ENCODE results near the gene GBP2.
"Not testable (repeated sequence)": the region's sequence is repeated elsewhere in the genome, so short reads cannot be mapped to it uniquely, and the experiment has no call there.

Gene GBP2

GRCh38 chr1:89080068-89080467, 45.8 kb downstream of the GBP2 start:
- not testable (repeated sequence) for H3K9ac ChIP-seq (ENCODE audit: low read length); H3K27ac ChIP-seq (ENCODE audit: low read depth, low read length); H3K4me3 ChIP-seq (ENCODE audit: low read length); H3K36me3 ChIP-seq (ENCODE audit: control insufficient read depth, insufficient read depth, low read length); H3K27me3 ChIP-seq (ENCODE audit: control insufficient read depth, insufficient read depth, low read length); H3K4me1 ChIP-seq (ENCODE audit: control insufficient read depth, insufficient read depth, low read length)

DNA sequence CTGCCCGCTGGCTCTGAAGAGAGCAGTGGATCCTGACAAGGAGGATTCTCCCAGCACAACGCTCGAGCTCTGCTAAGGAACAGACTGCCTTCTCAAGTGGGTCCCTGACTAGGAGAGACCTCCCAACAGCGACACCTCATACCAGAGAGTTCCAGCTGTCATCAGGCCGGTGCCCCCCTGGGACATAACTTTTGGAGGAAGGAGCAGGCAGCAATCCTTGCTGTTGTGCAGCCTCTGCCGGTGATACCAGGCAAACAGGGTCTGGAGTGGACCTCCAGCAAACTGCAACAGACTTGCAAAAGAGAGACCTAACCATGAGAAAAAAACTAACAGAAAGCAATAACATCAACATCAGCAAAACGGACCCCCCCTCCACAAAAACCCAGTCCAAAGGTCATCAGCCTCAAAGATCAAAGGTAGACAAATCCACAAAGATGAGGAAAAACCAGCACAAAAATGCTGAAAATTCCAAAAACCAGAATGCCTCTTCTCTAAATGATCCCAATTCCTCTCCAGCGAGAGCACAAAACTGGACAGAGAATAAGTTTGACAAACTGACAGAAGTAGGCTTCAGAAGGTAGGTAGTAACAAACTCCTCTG, 53.3 kb downstream of the GBP2 start:
- not testable (repeated sequence) for H3K9ac ChIP-seq (ENCODE audit: low read length); H3K4me1 ChIP-seq (ENCODE audit: control insufficient read depth, insufficient read depth, low read length); H3K36me3 ChIP-seq (ENCODE audit: control insufficient read depth, insufficient read depth, low read length); H3K4me3 ChIP-seq (ENCODE audit: low read length); H3K27me3 ChIP-seq (ENCODE audit: control insufficient read depth, insufficient read depth, low read length); H3K27ac ChIP-seq (ENCODE audit: low read depth, low read length)

GRCh38 chr1:89070509-89070908, 55.4 kb downstream of the GBP2 start:
- H3K4me3 ChIP-seq (ENCODE audit: low read length): peak overlapping the region; percentile 34
- H3K4me1 ChIP-seq (ENCODE audit: control insufficient read depth, insufficient read depth, low read length): no peaks in the 10 kb centered on the region
- no peaks in the 10 kb centered on the region for H3K36me3 ChIP-seq (ENCODE audit: control insufficient read depth, insufficient read depth, low read length)
- H3K27me3 ChIP-seq (ENCODE audit: control insufficient read depth, insufficient read depth, low read length): no peaks in the 10 kb centered on the region
- H3K9ac ChIP-seq (ENCODE audit: low read length): no peak overlapping the region
- H3K27ac ChIP-seq (ENCODE audit: low read depth, low read length): no peak overlapping the region

DNA sequence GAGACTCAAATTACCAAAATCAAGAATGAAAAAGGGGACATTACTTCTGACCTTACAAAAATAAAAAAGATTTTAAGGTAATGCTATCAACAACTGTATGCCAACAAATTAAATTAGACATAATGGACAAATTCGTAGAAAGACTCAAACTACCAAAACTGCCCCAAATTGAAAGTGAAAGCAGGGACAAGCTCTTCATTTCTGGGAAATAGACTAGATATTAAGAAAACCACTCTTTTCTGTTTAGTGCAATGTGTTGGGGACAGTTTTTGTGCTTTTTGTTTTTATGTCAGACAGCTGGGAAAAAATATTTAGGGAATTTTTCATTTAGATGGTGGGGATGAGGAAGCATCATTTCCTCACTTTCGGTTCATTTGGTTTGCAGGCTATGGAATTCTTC, 56.0 kb downstream of the GBP2 start:
- H3K36me3 ChIP-seq (ENCODE audit: control insufficient read depth, insufficient read depth, low read length): no peaks in the 10 kb centered on the region
- H3K4me1 ChIP-seq (ENCODE audit: control insufficient read depth, insufficient read depth, low read length): no peaks in the 10 kb centered on the region
- no peak overlapping the region for H3K27ac ChIP-seq (ENCODE audit: low read depth, low read length)
- no peaks in the 10 kb centered on the region for H3K27me3 ChIP-seq (ENCODE audit: control insufficient read depth, insufficient read depth, low read length)
- peak overlapping the region; percentile 34 for H3K4me3 ChIP-seq (ENCODE audit: low read length)
- no peak overlapping the region for H3K9ac ChIP-seq (ENCODE audit: low read length)

- no peak overlapping the region for H3K27ac ChIP-seq (ENCODE audit: low read depth, low read length)
Measured at GRCh38 chr1:89068291-89068690, 57.6 kb downstream of the GBP2 start.

DNA sequence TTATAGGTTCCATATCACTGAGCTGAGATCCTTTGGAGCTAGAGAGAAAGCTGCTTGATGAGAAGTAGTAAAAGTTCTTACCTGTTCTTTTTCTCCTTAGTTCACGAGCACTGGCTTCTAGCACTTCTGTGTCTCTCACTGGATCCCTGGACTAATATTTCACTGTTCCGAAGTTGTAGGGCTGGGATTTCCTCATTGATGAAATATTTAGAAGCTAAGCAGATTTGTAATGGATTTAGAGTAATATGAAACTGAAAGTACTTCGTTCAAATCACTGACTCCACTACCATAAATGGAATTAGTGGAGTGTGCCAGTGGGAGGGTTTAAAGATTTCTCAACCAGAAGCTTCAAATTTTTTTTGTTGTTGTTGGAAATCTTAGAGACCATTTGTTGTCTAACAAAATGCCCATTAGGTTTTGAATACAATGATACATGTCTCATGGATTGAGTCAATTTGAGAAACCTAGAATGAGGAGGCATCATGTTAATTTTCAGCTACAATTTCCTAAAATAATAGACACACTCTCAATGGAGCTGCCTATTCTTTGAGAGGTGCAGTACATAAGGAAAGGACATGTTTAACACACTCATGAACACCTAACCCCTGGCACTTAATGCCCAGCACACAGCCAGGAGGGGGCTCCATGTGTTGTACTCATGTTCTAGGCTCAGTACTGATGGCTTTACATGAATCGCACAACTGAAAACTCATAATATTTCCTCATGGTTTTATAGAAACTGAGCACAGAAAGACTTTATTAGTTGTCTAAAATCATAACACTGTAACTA, 60.6 kb downstream of the GBP2 start, which contains the start of gene GBP1:
Gene GBP1, minus strand, starts transcription at position 130 of the 790 bp plus-strand sequence. CDS start 1,974 bp downstream, outside the sequence.
- Histone ChIP-seq H3K27me3 (ENCODE audit: control insufficient read depth, insufficient read depth, low read length) (no peaks in the 10 kb centered on the region), H3K27ac (ENCODE audit: low read depth, low read length) (peak within 1 kb of the TSS; percentile 83), H3K36me3 (ENCODE audit: control insufficient read depth, insufficient read depth, low read length) (no peaks in the 10 kb centered on the region), H3K4me3 (ENCODE audit: low read length) (peak within 1 kb of the TSS; percentile 80), H3K9ac (ENCODE audit: low read length) (peak within 1 kb of the TSS; percentile 94), H3K4me1 (ENCODE audit: control insufficient read depth, insufficient read depth, low read length) (peaks cover 9% of the 10 kb centered on the region)

More at GRCh38 chr1:89068291-89068690, 57.6 kb downstream of the GBP2 start:
- H3K9ac ChIP-seq (ENCODE audit: low read length): no peak overlapping the region
- no peaks in the 10 kb centered on the region for H3K27me3 ChIP-seq (ENCODE audit: control insufficient read depth, insufficient read depth, low read length)
- no peaks in the 10 kb centered on the region for H3K36me3 ChIP-seq (ENCODE audit: control insufficient read depth, insufficient read depth, low read length)
- H3K4me3 ChIP-seq (ENCODE audit: low read length): no peak overlapping the region
- peaks cover 3% of the 10 kb centered on the region for H3K4me1 ChIP-seq (ENCODE audit: control insufficient read depth, insufficient read depth, low read length)

DNA sequence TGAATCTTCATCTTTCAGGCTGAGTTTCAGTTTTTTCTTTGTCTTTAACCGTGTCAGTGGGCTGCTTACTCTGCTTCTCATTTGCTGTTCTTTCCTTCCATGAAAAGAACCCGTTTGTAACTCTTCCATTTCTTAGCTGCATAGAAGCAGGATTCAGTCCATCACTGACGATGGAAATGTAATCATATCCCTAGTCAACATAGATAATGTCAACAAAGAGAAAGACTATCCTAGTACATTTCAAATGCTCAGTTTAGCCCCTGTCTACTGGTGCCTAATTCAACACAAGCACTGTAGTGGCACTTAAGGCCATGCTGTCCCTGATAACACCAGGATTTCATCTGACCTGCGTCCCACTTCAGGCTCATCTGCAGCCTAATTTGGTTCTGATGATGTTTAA, 61.3 kb downstream of the GBP2 start:
- peak overlapping the region; percentile 94 for H3K9ac ChIP-seq (ENCODE audit: low read length)
- peaks cover 2% of the 10 kb centered on the region for H3K36me3 ChIP-seq (ENCODE audit: control insufficient read depth, insufficient read depth, low read length)
- H3K27me3 ChIP-seq (ENCODE audit: control insufficient read depth, insufficient read depth, low read length): no peaks in the 10 kb centered on the region
- H3K4me3 ChIP-seq (ENCODE audit: low read length): peak overlapping the region; percentile 80
- peak overlapping the region; percentile 83 for H3K27ac ChIP-seq (ENCODE audit: low read depth, low read length)
- peaks cover 11% of the 10 kb centered on the region for H3K4me1 ChIP-seq (ENCODE audit: control insufficient read depth, insufficient read depth, low read length)

DNA sequence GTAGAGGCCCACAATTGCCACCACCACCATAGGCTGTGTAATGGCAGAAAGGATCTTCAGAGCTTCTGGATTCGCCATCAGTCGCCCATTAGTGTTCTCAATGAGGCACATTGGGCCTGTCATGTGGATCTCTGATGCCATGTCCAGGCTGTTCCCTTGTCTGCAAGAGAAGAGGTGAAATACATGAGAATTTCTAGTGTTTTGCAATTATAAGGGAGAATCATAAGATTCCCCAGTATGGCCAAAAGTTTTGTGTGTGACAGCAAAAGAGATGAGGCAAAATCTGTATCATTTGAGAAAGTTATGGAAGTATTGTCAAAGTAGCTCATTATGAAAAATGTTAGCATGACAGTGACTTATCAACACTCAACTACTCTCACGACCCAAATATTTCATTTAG, 62.8 kb downstream of the GBP2 start:
- H3K27me3 ChIP-seq (ENCODE audit: control insufficient read depth, insufficient read depth, low read length): no peaks in the 10 kb centered on the region
- H3K4me3 ChIP-seq (ENCODE audit: low read length): no peak overlapping the region
- H3K36me3 ChIP-seq (ENCODE audit: control insufficient read depth, insufficient read depth, low read length): peaks cover 2% of the 10 kb centered on the region
- H3K9ac ChIP-seq (ENCODE audit: low read length): no peak overlapping the region
- H3K4me1 ChIP-seq (ENCODE audit: control insufficient read depth, insufficient read depth, low read length): peaks cover 11% of the 10 kb centered on the region
- no peak overlapping the region for H3K27ac ChIP-seq (ENCODE audit: low read depth, low read length)

GRCh38 chr1:89060091-89060490, 65.8 kb downstream of the GBP2 start:
- Histone ChIP-seq H3K27me3 (ENCODE audit: control insufficient read depth, insufficient read depth, low read length) (no peaks in the 10 kb centered on the region), H3K36me3 (ENCODE audit: control insufficient read depth, insufficient read depth, low read length) (peaks cover 10% of the 10 kb centered on the region), H3K4me1 (ENCODE audit: control insufficient read depth, insufficient read depth, low read length) (peaks cover 11% of the 10 kb centered on the region), H3K9ac (ENCODE audit: low read length) (no peak overlapping the region), H3K27ac (ENCODE audit: low read depth, low read length) (no peak overlapping the region), H3K4me3 (ENCODE audit: low read length) (no peak overlapping the region)

Data from rectal smooth muscle tissue (tissue), 1 donor.